CMK (cell line): ENCODE results near the gene ARHGAP26.
"Not testable (repeated sequence)": the region's sequence is repeated elsewhere in the genome, so short reads cannot be mapped to it uniquely, and the experiment has no call there.

ENCODE experiments used
- DNase-seq: peaks from one replicate; pipeline ENCODE4 v3.0.0-alpha.2; 2010; ENCODE audit warnings: low read depth

ARHGAP26 gene

DNA sequence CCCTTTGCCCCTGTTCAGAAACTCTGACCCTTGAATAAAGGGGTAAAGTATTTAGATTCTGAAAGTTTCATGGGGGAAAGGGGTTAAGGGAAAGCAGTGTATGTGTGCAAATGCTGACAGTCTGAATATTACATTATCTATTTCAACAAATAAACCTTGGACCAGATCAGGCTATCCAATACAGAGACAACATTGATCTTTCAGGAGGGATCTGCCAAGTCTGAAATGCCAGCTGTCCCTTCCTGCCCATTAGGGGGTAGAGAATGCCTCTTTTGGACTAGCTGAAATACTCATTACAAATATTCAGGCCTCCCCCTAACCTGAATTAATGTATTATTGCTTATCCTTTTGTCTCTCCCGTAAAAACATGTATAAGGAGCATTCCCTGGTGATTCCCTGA lies 413.8 kb downstream of the ARHGAP26 start:
- DNase-seq = no peak

- DNase-seq = no peak
Observed at GRCh38 chr5:143186623-143187022, 416.4 kb downstream of the ARHGAP26 start.

GRCh38 chr5:143187495-143187894 lies 417.3 kb downstream of the ARHGAP26 start:
- no peak for DNase-seq

GRCh38 chr5:143188083-143188482 lies 417.9 kb downstream of the ARHGAP26 start:
- no peak for DNase-seq

GRCh38 chr5:143188692-143189091 lies 418.5 kb downstream of the ARHGAP26 start:
- no peak for DNase-seq

DNA sequence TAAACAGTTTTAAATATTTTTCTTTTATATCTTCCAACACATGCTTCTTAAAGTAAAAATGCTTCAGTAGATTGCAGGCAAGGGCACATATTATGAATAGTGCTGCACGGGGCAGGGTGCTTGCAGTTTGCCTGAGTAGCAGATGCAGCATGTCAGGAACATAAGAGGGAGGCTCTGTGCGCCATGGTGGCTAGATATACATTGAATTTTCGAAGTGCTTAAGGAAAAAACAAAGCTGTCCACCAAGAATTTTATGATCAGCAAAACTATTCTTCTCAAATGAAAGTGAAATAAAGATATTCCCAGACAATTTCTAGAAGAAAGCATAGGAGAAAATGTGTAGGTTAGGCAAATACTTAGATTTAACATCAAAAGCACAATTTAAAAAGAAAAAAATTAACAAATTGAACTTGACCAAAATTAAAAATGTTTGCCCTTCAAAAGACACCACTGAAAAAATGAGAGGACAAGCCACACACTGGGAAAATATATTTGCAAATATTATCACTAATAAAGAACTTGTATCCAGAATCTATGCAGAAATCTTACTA lies 420.2 kb downstream of the ARHGAP26 start:
- DNase-seq = no peak

GRCh38 chr5:143191720-143192119 lies 421.5 kb downstream of the ARHGAP26 start:
- no peak for DNase-seq

- DNase-seq = no peak
Observed at GRCh38 chr5:143192191-143192900, 422.2 kb downstream of the ARHGAP26 start.

DNA sequence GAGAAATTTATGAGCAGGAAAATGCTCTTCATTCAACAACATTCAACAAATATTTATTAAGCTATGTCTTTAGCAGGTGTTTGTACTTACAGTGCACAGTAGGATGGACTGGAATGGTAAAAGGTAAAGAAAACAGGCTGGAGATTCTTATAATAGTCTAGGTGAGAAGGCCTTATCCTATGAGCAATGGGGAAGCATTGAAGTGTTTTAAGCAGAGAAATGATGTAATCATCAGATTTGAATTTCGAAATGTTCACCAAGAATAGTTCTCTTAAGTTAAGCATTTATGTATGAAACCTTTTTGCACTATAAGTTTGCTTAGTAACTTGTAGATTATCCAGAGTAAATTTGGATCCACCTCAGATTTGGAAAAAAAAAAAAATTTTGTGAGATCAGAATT lies 424.0 kb downstream of the ARHGAP26 start:
- no peak for DNase-seq

GRCh38 chr5:143194713-143195112 lies 424.5 kb downstream of the ARHGAP26 start:
- no peak for DNase-seq

DNA sequence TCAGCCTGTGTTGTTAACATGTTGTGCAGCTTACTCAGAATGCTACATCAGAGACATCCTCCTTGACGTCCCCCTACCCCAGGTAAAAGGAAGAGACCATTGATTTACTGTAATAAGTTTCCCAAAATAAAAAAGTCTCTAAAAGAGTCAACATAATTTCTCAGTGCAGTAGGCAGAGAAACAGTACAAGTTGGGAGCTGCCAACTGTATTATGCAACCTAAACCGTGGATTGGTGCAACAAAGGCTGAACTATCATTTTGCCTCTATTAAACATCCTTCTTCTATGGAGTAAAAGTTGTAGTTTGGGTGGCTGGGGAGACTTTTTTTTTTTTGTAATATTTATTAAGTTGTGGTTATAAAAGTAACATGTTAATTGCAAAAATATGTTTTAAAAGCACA lies 425.3 kb downstream of the ARHGAP26 start:
- DNase-seq = no peak

DNA sequence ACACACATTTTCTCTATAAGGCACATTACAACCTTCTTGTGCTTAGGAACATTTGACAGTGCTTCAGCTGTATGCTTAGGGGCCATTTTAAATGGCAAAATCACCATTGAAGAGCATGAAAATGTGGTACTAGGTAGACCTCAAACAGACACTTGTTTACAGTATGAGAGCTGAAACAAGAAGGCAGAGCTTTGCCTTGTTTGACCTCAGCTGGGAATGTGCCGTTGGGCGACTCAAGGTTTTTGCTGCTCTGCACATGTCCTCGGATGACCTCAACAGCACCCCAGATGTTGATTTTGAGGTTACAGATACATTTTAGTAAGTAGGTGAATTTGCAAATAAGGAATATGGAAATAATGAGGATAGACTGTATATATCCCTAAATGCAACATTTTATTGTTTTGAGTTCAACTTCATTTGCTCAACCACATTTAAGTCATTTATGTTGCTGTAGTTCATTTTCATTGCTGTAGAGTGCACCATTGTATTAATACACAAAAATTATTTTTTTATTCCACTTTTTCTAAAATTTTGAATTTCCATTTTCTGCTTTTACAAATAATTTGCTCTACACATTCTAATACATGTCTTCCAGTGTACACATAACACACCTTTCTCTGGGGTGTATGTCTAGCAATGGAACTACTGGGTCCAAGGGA lies 426.6 kb downstream of the ARHGAP26 start:
- DNase-seq = no peak

DNA sequence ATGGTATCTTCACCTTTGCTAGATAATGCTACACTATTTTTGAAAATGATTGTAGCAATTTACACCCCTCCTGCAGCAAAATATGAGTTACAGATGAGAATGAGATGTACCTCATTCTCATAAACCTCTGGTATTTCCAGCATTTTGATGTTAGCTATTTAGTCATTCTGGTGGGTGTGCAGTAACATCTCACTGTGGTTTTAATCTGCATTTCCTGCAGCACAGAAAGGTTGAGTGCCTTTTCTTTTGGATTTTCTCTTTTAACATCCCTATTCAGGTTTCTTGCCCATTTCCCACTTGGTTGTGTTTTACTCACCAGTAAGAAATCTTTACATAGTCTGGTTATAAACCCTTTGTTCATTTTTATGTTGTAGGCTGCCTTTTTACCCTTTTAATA lies 427.1 kb downstream of the ARHGAP26 start:
- no peak for DNase-seq

DNA sequence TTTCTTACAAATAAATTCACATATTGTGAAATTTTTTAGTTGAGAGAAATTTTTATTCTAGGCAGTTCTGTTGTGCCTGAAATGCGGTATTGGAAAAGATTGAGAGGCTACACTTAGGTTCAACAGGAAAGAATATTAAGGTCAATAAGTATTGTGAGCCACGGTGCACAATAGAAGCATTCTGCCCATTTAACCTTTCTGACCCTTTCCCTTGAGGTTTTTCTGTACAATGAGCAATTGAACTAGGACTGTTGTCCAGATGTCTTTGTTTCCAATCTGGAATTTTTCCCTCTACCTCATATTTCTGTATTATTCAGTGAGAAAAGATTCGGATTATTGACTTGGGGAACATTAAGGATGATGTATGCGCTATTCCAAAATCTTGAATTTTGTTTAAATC lies 428.2 kb downstream of the ARHGAP26 start:
- DNase-seq = no peak

- no peak for DNase-seq
Observed at GRCh38 chr5:143199161-143199560, 429.0 kb downstream of the ARHGAP26 start.

DNA sequence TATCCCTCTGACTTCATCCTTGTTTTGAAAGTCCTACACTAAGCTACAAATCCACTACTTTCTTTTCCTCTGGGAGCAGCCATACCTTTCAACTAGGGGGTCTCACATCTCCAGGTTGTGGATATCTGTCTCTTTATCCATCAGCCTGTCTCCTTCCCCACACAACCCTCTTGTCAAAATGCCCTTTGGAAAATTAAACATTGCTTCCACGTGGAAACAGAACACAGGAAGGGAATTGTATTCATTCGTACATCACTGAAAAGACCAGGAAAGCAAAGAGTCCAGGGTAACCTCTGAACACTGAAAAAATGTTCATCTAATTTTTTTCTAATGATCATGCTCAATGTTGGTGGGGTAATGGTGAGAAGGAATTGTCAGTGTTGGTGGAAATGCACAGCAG lies 429.7 kb downstream of the ARHGAP26 start:
- no peak for DNase-seq

DNA sequence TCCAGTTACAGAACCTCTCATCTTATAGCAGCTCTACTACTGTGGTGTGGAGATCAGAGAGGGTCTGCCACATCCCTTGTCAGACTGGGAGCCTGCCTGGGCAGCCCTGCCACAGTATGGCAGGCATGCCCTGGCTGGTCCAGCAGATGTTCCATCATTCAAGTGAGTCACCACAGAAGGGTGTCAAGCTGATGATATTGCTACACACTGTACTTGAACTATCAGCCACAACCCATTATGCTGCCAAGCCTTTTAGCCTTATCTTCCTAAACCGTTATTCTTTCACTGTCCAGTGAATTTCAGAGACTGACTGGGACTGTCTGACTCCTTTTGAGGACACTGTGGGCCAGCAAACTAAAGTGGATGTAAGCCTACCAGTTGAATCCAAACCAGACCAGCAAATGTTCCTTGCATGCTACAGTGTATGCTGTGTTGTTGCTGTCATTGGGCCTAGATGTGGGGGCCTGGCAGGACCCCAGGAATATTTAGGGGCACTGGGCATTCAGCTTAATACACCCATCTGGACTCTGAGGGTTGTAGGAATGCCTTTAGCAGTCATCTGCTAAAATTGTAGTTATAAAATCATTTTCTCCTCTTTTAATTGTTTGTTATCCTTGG lies 430.7 kb downstream of the ARHGAP26 start:
- DNase-seq = no peak

DNA sequence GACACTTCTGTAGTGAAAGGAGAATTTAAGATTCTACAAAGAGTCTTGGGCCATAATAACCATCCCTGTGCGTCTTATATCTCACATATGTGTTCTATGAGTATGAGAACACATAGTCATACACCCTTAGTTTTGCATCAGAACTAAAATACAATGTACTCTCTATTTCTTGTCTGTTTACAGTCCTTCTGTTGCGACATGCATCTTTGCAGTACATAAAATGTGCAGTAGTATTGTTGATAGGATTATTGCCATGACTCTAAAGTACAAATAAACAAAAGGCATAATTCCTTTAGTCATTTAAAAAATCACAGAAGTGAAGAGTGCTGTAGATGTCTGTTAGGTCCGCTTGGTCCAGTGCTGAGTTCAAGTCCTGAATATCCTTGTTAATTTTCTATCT lies 431.4 kb downstream of the ARHGAP26 start:
- no peak for DNase-seq

DNA sequence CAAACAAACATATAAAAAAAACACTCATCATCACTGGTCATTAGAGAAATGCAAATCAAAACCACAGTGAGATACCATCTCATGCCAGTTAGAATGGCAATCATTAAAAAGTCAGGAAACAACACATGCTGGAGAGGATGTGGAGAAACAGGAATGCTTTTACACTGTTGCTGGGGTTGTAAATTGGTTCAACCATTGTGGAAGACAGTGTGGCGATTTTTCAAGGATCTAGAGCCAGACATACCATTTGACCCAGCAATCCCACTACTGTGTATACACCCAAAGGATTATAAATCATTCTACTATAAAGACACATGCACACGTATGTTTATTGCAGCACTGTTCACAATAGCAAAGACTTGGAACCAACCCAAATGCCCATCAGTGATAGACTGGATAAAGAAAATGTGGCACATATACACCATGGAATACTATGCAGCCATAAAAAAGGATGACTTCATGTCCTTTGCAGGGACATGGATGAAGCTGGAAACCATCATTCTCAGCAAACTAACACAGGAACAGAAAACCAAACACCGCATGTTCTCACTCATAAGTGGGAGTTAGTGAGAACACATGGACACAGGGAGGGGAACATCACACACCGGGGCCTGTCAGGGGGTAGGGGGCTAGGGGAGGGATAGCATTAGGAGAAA lies 433.3 kb downstream of the ARHGAP26 start:
- DNase-seq = not testable (repeated sequence)

DNA sequence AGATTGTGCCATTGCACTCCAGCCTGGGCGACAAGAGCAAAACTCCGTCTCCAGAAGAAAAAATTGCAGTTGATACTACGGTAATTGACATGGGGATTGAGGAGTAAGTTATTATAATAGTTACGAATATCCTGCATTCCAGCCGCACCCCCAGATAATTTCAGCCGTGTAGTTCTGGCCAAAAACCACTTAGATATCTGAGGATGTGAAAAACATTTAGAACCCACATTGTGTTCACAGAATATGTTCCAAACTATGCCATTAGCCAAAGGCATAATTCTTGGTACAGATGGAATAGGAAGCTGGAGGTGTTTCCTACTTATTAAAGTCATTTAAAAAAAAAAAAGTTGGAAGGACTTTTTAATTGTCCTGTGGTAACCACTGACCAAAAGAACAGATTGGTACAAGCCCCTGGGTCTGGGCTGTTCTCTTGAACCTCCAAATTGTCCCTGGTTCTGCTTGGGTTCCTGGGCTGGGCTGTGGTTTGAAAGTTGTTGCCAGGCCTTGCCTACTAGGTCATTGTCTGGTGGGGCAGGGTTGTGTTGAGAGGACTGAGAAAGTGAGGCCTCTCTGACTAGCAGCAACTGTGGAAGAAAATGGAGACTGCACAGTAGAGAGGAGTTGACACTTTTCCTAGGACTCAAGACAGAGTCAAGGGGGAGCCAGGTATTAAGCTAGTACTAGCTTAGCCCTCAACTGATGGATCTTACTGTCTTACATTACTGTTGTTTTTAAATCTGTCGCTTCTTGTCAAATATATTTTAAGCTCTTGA lies 434.5 kb downstream of the ARHGAP26 start:
- DNase-seq = no peak

GRCh38 chr5:143205386-143205785 lies 435.2 kb downstream of the ARHGAP26 start:
- no peak for DNase-seq

DNA sequence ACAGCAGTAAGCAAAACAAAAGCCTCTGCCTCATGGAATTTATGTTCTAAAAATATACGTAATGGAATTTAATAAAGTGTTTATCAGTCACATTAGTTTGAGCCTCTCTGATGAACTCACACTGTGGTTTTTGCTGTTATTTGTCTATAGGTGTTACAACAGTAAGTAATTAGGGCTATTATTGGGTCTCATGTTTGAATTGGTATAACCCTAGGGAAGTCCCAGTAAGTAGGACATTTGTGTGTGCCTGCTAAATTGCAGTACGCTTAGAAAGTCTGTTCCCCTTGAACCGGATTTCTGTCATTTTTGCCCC lies 435.7 kb downstream of the ARHGAP26 start:
- no peak for DNase-seq
